ENCODE results near the gene SULT2B1.

SULT2B1 gene

DNA sequence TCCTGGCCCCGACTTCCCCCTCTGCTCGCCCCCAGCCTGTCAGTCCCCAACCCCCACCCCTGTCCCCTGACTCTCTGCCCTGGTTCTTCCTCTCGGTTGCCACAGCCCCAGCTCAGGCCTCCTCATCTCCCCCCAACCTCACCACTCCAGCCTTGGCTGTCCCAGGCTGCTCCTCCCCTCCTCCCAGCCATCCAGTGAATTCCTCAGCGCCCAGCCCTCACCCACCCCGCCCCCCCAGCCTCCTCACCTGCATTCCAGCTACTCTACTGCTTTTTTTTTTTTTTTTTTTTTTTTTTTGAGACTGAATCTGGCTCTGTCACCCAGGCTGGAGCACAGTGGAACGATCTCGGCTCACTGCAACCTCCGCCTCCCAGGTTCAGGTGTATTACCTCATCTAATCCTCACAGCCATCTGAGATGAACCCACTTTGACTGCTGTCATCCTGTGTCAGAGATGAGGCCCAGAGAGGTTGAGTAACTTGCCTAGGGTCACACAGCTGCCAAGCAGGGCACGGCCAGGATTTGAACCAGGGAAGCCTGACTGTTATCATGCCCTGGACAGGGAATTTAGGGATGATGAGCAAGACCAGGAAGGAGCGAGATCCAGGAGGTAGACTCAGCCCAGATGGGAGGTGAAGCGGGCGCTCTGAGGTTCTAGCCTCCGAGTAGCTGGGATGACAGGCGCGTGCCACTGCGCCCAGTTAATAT is 2.6 kb downstream of the SULT2B1 start:
- Mint-ChIP-seq H3K36me3 (ENCODE audit: insufficient read depth) (no peaks in the 10 kb centered on the region), H3K27me3 (peaks cover 34% of the 10 kb centered on the region), H3K27ac (ENCODE audit: low read depth) (no peak overlapping the region), H3K4me1 (no peaks in the 10 kb centered on the region), H3K9me3 (no peaks in the 10 kb centered on the region), H3K4me3 (no peak overlapping the region)
- ATAC-seq (replicated peaks; ENCODE audit: extremely low read depth, poor library complexity, severe bottlenecking) = no peak
- no peak for DNase-seq (ENCODE audit: low spot score in 2 of 2)

- Mint-ChIP-seq H3K36me3 (ENCODE audit: insufficient read depth) (no peaks in the 10 kb centered on the region), H3K9me3 (no peaks in the 10 kb centered on the region), H3K4me3 (no peak overlapping the region), H3K4me1 (no peaks in the 10 kb centered on the region), H3K27me3 (peaks cover 32% of the 10 kb centered on the region), H3K27ac (ENCODE audit: low read depth) (no peak overlapping the region)
- DNase-seq (ENCODE audit: low spot score in 2 of 2) = no peak
- ATAC-seq (replicated peaks; ENCODE audit: extremely low read depth, poor library complexity, severe bottlenecking) = no peak
These were observed 4.2 kb downstream of the SULT2B1 start for GRCh38 chr19:48556163-48556562.

DNA sequence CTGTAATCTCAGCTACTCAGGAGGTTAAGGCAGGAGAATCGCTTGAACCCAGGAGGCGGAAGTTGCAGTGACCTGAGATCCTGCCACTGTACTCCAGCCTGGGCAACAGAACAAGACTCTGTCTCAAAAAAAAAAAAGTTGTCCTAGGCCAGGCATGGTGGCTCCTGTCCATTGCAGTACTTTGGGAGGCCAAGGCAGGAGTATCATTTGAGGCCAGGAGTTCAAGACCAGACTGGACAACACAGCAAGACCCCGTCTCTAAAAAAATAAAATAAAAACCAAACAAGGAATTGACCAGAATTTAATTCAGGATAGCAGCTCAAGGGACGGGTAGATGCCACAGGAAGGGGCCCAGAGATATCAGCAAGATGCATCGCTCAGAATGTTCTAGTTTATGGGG is 4.9 kb downstream of the SULT2B1 start:
- DNase-seq (ENCODE audit: low spot score in 2 of 2) = no peak
- no peaks in the 10 kb centered on the region for H3K9me3 Mint-ChIP-seq
- no peak overlapping the region for H3K27ac Mint-ChIP-seq (ENCODE audit: low read depth)
- no peaks in the 10 kb centered on the region for H3K36me3 Mint-ChIP-seq (ENCODE audit: insufficient read depth)
- H3K4me1 Mint-ChIP-seq = no peaks in the 10 kb centered on the region
- H3K4me3 Mint-ChIP-seq = no peak overlapping the region
- ATAC-seq (replicated peaks; ENCODE audit: extremely low read depth, poor library complexity, severe bottlenecking) = no peak
- H3K27me3 Mint-ChIP-seq = peaks cover 26% of the 10 kb centered on the region

DNA sequence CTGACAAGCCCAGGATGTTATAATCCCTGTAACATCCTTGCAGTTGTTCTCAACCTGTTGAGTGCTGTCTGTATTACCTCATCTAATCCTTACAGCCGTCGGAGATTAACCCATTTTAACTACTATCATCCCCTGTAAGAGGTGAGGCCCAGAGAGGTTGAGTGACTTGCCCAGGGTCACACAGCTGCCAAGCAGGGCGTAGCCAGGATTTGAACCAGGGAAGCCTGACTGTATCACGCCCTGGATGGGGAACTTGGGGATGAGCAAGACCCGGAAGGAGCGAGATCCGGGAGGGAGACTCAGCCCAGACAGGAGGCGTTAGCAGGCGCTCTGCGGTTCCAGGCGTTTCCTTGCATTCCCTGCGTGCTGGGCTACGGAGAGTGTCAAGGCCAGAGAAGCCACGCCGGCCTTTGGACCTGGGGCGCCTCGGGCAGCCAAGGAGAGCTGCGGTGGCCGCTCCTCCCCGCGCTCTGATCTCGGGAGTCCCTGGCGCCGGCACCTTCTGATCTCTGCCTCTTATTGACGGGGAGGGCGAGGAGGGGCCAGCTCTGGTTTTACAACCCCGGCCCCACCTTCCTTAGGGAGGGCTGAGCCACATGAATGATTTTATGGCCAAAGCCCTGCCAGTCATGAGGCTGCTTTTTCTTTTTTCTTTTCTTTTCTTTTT is 6.2 kb downstream of the SULT2B1 start:
- Mint-ChIP-seq H3K36me3 (ENCODE audit: insufficient read depth) (no peaks in the 10 kb centered on the region), H3K4me1 (no peaks in the 10 kb centered on the region), H3K27me3 (peaks cover 26% of the 10 kb centered on the region), H3K9me3 (no peaks in the 10 kb centered on the region), H3K27ac (ENCODE audit: low read depth) (no peak overlapping the region), H3K4me3 (no peak overlapping the region)
- no peak for DNase-seq (ENCODE audit: low spot score in 2 of 2)
- ATAC-seq (replicated peaks; ENCODE audit: extremely low read depth, poor library complexity, severe bottlenecking) = no peak

DNA sequence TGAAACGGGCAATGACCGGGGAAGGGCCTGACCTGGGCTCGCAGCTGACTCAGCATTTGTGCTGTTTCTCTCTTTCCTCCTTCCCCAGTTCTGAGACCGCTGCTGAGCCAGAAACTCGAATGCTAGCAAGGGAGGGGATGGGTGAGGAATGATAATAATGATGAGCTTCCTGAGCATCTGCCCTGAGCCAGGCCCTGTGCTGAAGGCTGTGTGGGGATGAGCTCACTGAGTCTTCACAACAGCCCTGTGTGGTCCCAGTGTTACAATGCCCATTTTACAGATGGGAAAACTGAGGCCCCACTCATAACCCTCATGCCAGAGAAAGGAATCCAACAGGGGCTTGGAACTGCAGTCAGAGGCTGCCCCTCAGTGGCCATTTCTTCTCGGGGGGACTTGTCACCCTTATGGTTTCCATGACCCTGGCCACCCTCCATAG is 8.1 kb downstream of the SULT2B1 start:
- DNase-seq (ENCODE audit: low spot score in 2 of 2) (no peak), ATAC-seq (replicated peaks; ENCODE audit: extremely low read depth, poor library complexity, severe bottlenecking) (no peak)
- Mint-ChIP-seq H3K27me3 (peaks cover 26% of the 10 kb centered on the region), H3K27ac (ENCODE audit: low read depth) (no peak overlapping the region), H3K4me1 (no peaks in the 10 kb centered on the region), H3K9me3 (no peaks in the 10 kb centered on the region), H3K4me3 (no peak overlapping the region), H3K36me3 (ENCODE audit: insufficient read depth) (no peaks in the 10 kb centered on the region)

GRCh38 chr19:48561412-48561811 is 9.4 kb downstream of the SULT2B1 start:
- no peak for DNase-seq (ENCODE audit: low spot score in 2 of 2)
- H3K36me3 Mint-ChIP-seq (ENCODE audit: insufficient read depth) = no peaks in the 10 kb centered on the region
- no peak for ATAC-seq (replicated peaks; ENCODE audit: extremely low read depth, poor library complexity, severe bottlenecking)
- H3K4me1 Mint-ChIP-seq = no peaks in the 10 kb centered on the region
- no peak overlapping the region for H3K4me3 Mint-ChIP-seq
- H3K27ac Mint-ChIP-seq (ENCODE audit: low read depth) = no peak overlapping the region
- H3K27me3 Mint-ChIP-seq = peaks cover 26% of the 10 kb centered on the region
- H3K9me3 Mint-ChIP-seq = no peaks in the 10 kb centered on the region

GRCh38 chr19:48565090-48565489 is 13.1 kb downstream of the SULT2B1 start:
- Mint-ChIP-seq H3K27ac (ENCODE audit: low read depth) (no peak overlapping the region), H3K4me1 (no peaks in the 10 kb centered on the region), H3K27me3 (peaks cover 18% of the 10 kb centered on the region), H3K36me3 (ENCODE audit: insufficient read depth) (no peaks in the 10 kb centered on the region), H3K9me3 (no peaks in the 10 kb centered on the region), H3K4me3 (no peak overlapping the region)
- no peak for ATAC-seq (replicated peaks; ENCODE audit: extremely low read depth, poor library complexity, severe bottlenecking)
- DNase-seq (ENCODE audit: low spot score in 2 of 2) = no peak

DNA sequence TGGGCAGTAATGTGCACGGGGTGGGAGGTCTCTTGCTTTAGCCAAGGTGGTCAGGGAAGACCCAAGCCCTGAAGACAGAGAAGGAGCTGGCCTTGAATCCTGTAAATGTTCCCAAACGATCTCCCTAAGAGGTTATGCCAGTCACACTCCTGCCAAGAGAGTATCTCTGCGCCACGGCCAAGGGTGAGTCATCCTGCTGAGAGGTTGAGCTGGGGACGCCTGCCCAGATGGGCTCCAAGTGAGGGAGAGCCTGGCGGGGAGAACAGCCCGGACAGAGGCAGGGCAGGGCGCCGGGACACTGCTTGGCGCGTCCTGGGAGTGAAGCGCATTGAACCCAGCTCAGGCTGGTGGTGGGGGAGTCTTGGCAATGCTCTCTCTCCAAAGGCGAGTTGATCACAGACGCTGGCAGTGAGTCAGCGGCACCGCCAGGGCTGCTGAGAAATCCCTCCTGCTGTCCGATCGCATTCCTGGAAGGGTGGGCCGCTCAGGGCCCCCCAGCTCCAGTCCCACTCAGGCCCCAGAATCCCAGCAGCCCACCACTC is 16.4 kb downstream of the SULT2B1 start:
- ATAC-seq (replicated peaks; ENCODE audit: extremely low read depth, poor library complexity, severe bottlenecking) (no peak), DNase-seq (ENCODE audit: low spot score in 2 of 2) (no peak)
- H3K36me3 Mint-ChIP-seq (ENCODE audit: insufficient read depth) = no peaks in the 10 kb centered on the region
- peaks cover 18% of the 10 kb centered on the region for H3K27me3 Mint-ChIP-seq
- H3K9me3 Mint-ChIP-seq = no peaks in the 10 kb centered on the region
- H3K4me3 Mint-ChIP-seq = no peak overlapping the region
- no peaks in the 10 kb centered on the region for H3K4me1 Mint-ChIP-seq
- H3K27ac Mint-ChIP-seq (ENCODE audit: low read depth) = no peak overlapping the region

- no peaks in the 10 kb centered on the region for H3K4me1 Mint-ChIP-seq
- H3K9me3 Mint-ChIP-seq = no peaks in the 10 kb centered on the region
- ATAC-seq (replicated peaks; ENCODE audit: extremely low read depth, poor library complexity, severe bottlenecking) (no peak), DNase-seq (ENCODE audit: low spot score in 2 of 2) (no peak)
- H3K27ac Mint-ChIP-seq (ENCODE audit: low read depth) = no peak overlapping the region
- H3K36me3 Mint-ChIP-seq (ENCODE audit: insufficient read depth) = no peaks in the 10 kb centered on the region
- peaks cover 18% of the 10 kb centered on the region for H3K27me3 Mint-ChIP-seq
- H3K4me3 Mint-ChIP-seq = no peak overlapping the region
These were observed 17.8 kb downstream of the SULT2B1 start for GRCh38 chr19:48569814-48570213.

DNA sequence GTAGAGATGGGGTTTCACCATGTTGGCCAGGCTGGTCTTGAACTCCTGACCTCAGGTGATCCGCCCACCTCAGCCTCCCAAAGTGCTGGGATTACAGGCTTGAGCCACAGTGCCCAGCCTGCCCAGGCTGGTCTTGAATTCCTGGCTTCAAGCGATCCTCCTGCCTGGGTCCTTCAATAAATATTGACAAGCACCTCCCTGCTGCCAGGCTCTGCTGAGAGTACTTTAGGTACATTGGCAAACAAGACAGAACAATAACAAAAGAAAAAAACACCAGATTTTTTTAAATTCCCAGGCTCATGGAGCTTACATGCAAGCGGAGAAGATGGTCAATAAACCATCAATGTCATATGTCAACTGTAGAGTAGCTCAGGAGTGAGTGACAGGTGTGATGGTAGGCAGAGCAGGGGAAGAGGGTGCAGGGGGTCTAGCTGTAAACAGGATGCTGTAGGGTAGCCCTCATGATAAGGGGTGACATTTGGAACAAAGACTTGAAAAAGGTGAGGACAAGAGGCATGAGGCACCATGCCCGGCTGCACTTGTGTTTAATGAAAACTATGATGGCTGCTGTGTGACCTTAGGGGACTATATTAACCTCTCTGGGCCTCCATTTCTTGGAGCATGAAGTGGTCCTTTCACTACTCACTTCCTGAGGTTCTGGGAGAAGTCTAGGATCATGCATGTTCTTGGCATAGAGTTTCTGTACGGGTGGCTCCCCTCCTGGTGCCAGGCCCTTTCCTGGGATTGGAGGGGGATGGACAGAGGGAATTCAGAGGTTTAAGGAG is 19.6 kb downstream of the SULT2B1 start:
- Mint-ChIP-seq H3K9me3 (no peaks in the 10 kb centered on the region), H3K4me1 (no peaks in the 10 kb centered on the region), H3K4me3 (no peak overlapping the region), H3K36me3 (ENCODE audit: insufficient read depth) (no peaks in the 10 kb centered on the region), H3K27me3 (peaks cover 18% of the 10 kb centered on the region), H3K27ac (ENCODE audit: low read depth) (no peak overlapping the region)
- ATAC-seq (replicated peaks; ENCODE audit: extremely low read depth, poor library complexity, severe bottlenecking) (no peak), DNase-seq (ENCODE audit: low spot score in 2 of 2) (no peak)

DNA sequence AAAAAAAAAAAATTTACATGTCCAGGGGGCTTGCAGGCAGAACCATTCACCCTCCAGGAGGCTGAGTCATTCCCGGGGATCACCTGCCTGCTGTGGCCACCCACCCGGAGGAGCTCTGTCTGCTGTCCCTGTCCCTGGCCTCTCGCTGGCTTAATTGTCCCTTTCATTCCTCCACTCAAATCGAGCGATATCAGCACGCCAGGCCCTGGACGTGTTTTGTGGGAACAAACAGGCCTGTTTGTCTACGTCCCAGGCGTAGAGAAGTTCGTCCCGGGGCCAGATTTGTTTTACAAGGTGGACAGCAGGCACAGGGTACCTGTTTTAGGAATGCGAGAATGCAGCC is 21.2 kb downstream of the SULT2B1 start:
- ATAC-seq (replicated peaks; ENCODE audit: extremely low read depth, poor library complexity, severe bottlenecking) (no peak), DNase-seq (ENCODE audit: low spot score in 2 of 2) (no peak)
- no peak overlapping the region for H3K4me3 Mint-ChIP-seq
- H3K27me3 Mint-ChIP-seq = peaks cover 5% of the 10 kb centered on the region
- H3K9me3 Mint-ChIP-seq = no peaks in the 10 kb centered on the region
- no peaks in the 10 kb centered on the region for H3K4me1 Mint-ChIP-seq
- H3K36me3 Mint-ChIP-seq (ENCODE audit: insufficient read depth) = no peaks in the 10 kb centered on the region
- no peak overlapping the region for H3K27ac Mint-ChIP-seq (ENCODE audit: low read depth)

- ATAC-seq (replicated peaks; ENCODE audit: extremely low read depth, poor library complexity, severe bottlenecking) (no peak), DNase-seq (ENCODE audit: low spot score in 2 of 2) (no peak)
- no peaks in the 10 kb centered on the region for H3K4me1 Mint-ChIP-seq
- no peaks in the 10 kb centered on the region for H3K9me3 Mint-ChIP-seq
- no peak overlapping the region for H3K27ac Mint-ChIP-seq (ENCODE audit: low read depth)
- no peaks in the 10 kb centered on the region for H3K27me3 Mint-ChIP-seq
- H3K4me3 Mint-ChIP-seq = no peak overlapping the region
- no peaks in the 10 kb centered on the region for H3K36me3 Mint-ChIP-seq (ENCODE audit: insufficient read depth)
These were observed 24.1 kb downstream of the SULT2B1 start for GRCh38 chr19:48575931-48576622.
